GM12891 (cell line): ENCODE measurements around the gene SORCS2.

Source experiments
- DNase-seq: peaks from one replicate; pipeline ENCODE4 v3.0.0; 2011; ENCODE audit warnings: low spot score; ENCODE audit not compliant: insufficient read length
- FAIRE-seq: peaks from 2 replicates; lab custom pipeline; 2011; peaks lifted over from hg19 to GRCh38; lab: Jason Lieb, UNC
- PAX5 ChIP-seq: IDR thresholded peaks from 2 replicates; pipeline ENCODE4 v1.6.1; 2011; ENCODE audit warnings: low read length, moderate library complexity, mild to moderate bottlenecking; ENCODE audit not compliant: insufficient read depth, severe bottlenecking
- POLR2A ChIP-seq: IDR thresholded peaks from 2 replicates; pipeline ENCODE4 v1.6.1; 2011; ENCODE audit warnings: low read depth, low read length, control low read depth
- POLR2AphosphoS5 ChIP-seq: IDR thresholded peaks from 2 replicates; pipeline ENCODE4 v1.6.1; 2011; ENCODE audit warnings: low read depth, low read length, control low read depth
- POU2F2 ChIP-seq: IDR thresholded peaks from 2 replicates; pipeline ENCODE4 v1.6.1; 2011; ENCODE audit warnings: low read depth, mild to moderate bottlenecking, control low read depth, low read length, moderate library complexity
- SPI1 ChIP-seq: IDR thresholded peaks from 2 replicates; pipeline ENCODE4 v1.6.1; 2011; ENCODE audit warnings: low read depth, low read length, control low read depth
- TAF1 ChIP-seq: IDR thresholded peaks from 2 replicates; pipeline ENCODE4 v1.6.1; 2011; ENCODE audit warnings: low read depth, low read length, control low read depth

The SORCS2 gene

GRCh38 chr4:7742807-7743280 is 550.5 kb downstream of the SORCS2 start:
- no peak for DNase-seq
- FAIRE-seq, result no peak
- TF ChIP-seq POLR2A (no peak), PAX5 (no peak), POU2F2 (no peak), POLR2AphosphoS5 (no peak), TAF1 (no peak), SPI1 (no peak)

- TF ChIP-seq POU2F2, result no peak
- peak; percentile 90 for TF ChIP-seq SPI1
- no peak for TF ChIP-seq TAF1
- no peak for TF ChIP-seq POLR2A
- no peak for TF ChIP-seq POLR2AphosphoS5
- no peak for TF ChIP-seq PAX5
- no peak for DNase-seq
- FAIRE-seq, result peak; percentile 9
These were observed 551.9 kb downstream of the SORCS2 start for GRCh38 chr4:7744142-7744804.

GRCh38 chr4:7745301-7745885 is 553.1 kb downstream of the SORCS2 start:
- FAIRE-seq, result no peak
- DNase-seq, result no peak
- TF ChIP-seq SPI1 (no peak), PAX5 (no peak), POLR2A (no peak), TAF1 (no peak), POU2F2 (no peak), POLR2AphosphoS5 (no peak)

GRCh38 chr4:7746351-7747061 is 554.2 kb downstream of the SORCS2 start:
- TF ChIP-seq SPI1 (no peak), POLR2A (no peak), POLR2AphosphoS5 (no peak), TAF1 (no peak), PAX5 (no peak), POU2F2 (no peak)
- no peak for FAIRE-seq
- DNase-seq, result no peak

GRCh38 chr4:7747062-7747385 is 554.7 kb downstream of the SORCS2 start:
- FAIRE-seq, result no peak
- TF ChIP-seq PAX5, result no peak
- no peak for TF ChIP-seq POLR2A
- TF ChIP-seq TAF1, result no peak
- TF ChIP-seq SPI1, result no peak
- no peak for TF ChIP-seq POU2F2
- TF ChIP-seq POLR2AphosphoS5, result no peak
- no peak for DNase-seq

- TF ChIP-seq TAF1 (no peak), PAX5 (no peak), POLR2A (no peak), POLR2AphosphoS5 (no peak), SPI1 (no peak), POU2F2 (no peak)
- no peak for FAIRE-seq
- DNase-seq, result no peak
These were observed 555.2 kb downstream of the SORCS2 start for GRCh38 chr4:7747566-7747965.

GRCh38 chr4:7750523-7750922 is 558.2 kb downstream of the SORCS2 start:
- no peak for TF ChIP-seq POLR2A
- no peak for TF ChIP-seq SPI1
- no peak for TF ChIP-seq POU2F2
- TF ChIP-seq PAX5, result no peak
- TF ChIP-seq POLR2AphosphoS5, result no peak
- no peak for TF ChIP-seq TAF1
- no peak for DNase-seq
- FAIRE-seq, result no peak

- no peak for TF ChIP-seq TAF1
- FAIRE-seq (no peak), DNase-seq (no peak)
These were observed 558.6 kb downstream of the SORCS2 start for GRCh38 chr4:7750972-7751371.

GRCh38 chr4:7752649-7753048 is 560.3 kb downstream of the SORCS2 start:
- no peak for TF ChIP-seq POLR2AphosphoS5
- TF ChIP-seq POLR2A, result no peak
- no peak for TF ChIP-seq TAF1
- TF ChIP-seq SPI1, result no peak
- no peak for TF ChIP-seq PAX5
- TF ChIP-seq POU2F2, result no peak
- FAIRE-seq (no peak), DNase-seq (no peak)
